IPS-18a (cell line): ENCODE measurements around the gene ANKRD44.

ENCODE experiments used
- H3K27ac ChIP-seq: one replicate; pipeline ENCODE4 v1.5.1; 2013; ENCODE audit warnings: low read length
- H3K27me3 ChIP-seq: one replicate; pipeline ENCODE4 v1.6.1; 2013; ENCODE audit warnings: mild to moderate bottlenecking, low read length; ENCODE audit not compliant: control insufficient read depth, insufficient read depth
- H3K36me3 ChIP-seq: one replicate; pipeline ENCODE4 v1.6.1; 2013; ENCODE audit warnings: low read depth, low read length; ENCODE audit not compliant: control insufficient read depth
- H3K4me1 ChIP-seq: one replicate; pipeline ENCODE4 v1.6.1; 2013; ENCODE audit warnings: low read depth, low read length; ENCODE audit not compliant: control insufficient read depth
- H3K4me3 ChIP-seq: one replicate; pipeline ENCODE4 v1.5.1; 2013; ENCODE audit warnings: low read length
- H3K9ac ChIP-seq: one replicate; pipeline ENCODE4 v1.6.1; 2013; ENCODE audit warnings: mild to moderate bottlenecking, low read length, moderate library complexity
- H3K9me3 ChIP-seq: one replicate; pipeline ENCODE4 v1.6.1; 2013; ENCODE audit warnings: low read depth, low read length; ENCODE audit not compliant: control insufficient read depth

ANKRD44 gene

GRCh38 chr2:197196541-197197180 is 113.9 kb downstream of the ANKRD44 start:
- no peaks in the 10 kb centered on the region for H3K27me3 ChIP-seq
- no peaks in the 10 kb centered on the region for H3K4me1 ChIP-seq
- H3K9me3 ChIP-seq: no peaks in the 10 kb centered on the region
- no peak overlapping the region for H3K4me3 ChIP-seq
- no peak overlapping the region for H3K27ac ChIP-seq
- no peaks in the 10 kb centered on the region for H3K36me3 ChIP-seq
- no peak overlapping the region for H3K9ac ChIP-seq

GRCh38 chr2:197195518-197195917 is 115.1 kb downstream of the ANKRD44 start:
- no peak overlapping the region for H3K4me3 ChIP-seq
- H3K4me1 ChIP-seq: no peaks in the 10 kb centered on the region
- no peaks in the 10 kb centered on the region for H3K36me3 ChIP-seq
- no peak overlapping the region for H3K9ac ChIP-seq
- H3K27me3 ChIP-seq: no peaks in the 10 kb centered on the region
- no peaks in the 10 kb centered on the region for H3K9me3 ChIP-seq
- no peak overlapping the region for H3K27ac ChIP-seq

- Histone ChIP-seq H3K9me3 (no peaks in the 10 kb centered on the region), H3K36me3 (no peaks in the 10 kb centered on the region), H3K27me3 (no peaks in the 10 kb centered on the region), H3K9ac (no peak overlapping the region), H3K4me3 (no peak overlapping the region), H3K4me1 (no peaks in the 10 kb centered on the region), H3K27ac (no peak overlapping the region)
These were observed 118.6 kb downstream of the ANKRD44 start for GRCh38 chr2:197191940-197192322.

- H3K27ac ChIP-seq: no peak overlapping the region
- H3K9me3 ChIP-seq: no peaks in the 10 kb centered on the region
- H3K36me3 ChIP-seq: no peaks in the 10 kb centered on the region
- H3K4me1 ChIP-seq: no peaks in the 10 kb centered on the region
- H3K4me3 ChIP-seq: no peak overlapping the region
- no peak overlapping the region for H3K9ac ChIP-seq
- no peaks in the 10 kb centered on the region for H3K27me3 ChIP-seq
These were observed 119.2 kb downstream of the ANKRD44 start for GRCh38 chr2:197191177-197191939.

GRCh38 chr2:197190100-197190432 is 120.5 kb downstream of the ANKRD44 start:
- no peaks in the 10 kb centered on the region for H3K9me3 ChIP-seq
- no peak overlapping the region for H3K27ac ChIP-seq
- H3K27me3 ChIP-seq: no peaks in the 10 kb centered on the region
- no peaks in the 10 kb centered on the region for H3K4me1 ChIP-seq
- H3K36me3 ChIP-seq: no peaks in the 10 kb centered on the region
- no peak overlapping the region for H3K4me3 ChIP-seq
- H3K9ac ChIP-seq: no peak overlapping the region

GRCh38 chr2:197189426-197190099 is 121.0 kb downstream of the ANKRD44 start:
- no peak overlapping the region for H3K4me3 ChIP-seq
- H3K9me3 ChIP-seq: no peaks in the 10 kb centered on the region
- no peak overlapping the region for H3K27ac ChIP-seq
- H3K9ac ChIP-seq: no peak overlapping the region
- no peaks in the 10 kb centered on the region for H3K4me1 ChIP-seq
- no peaks in the 10 kb centered on the region for H3K27me3 ChIP-seq
- H3K36me3 ChIP-seq: no peaks in the 10 kb centered on the region

- H3K27ac ChIP-seq: no peak overlapping the region
- no peaks in the 10 kb centered on the region for H3K9me3 ChIP-seq
- no peaks in the 10 kb centered on the region for H3K27me3 ChIP-seq
- no peaks in the 10 kb centered on the region for H3K36me3 ChIP-seq
- H3K4me3 ChIP-seq: no peak overlapping the region
- H3K4me1 ChIP-seq: no peaks in the 10 kb centered on the region
- H3K9ac ChIP-seq: no peak overlapping the region
These were observed 124.9 kb downstream of the ANKRD44 start for GRCh38 chr2:197185676-197186075.

GRCh38 chr2:197184959-197185586 is 125.5 kb downstream of the ANKRD44 start:
- H3K27ac ChIP-seq: no peak overlapping the region
- H3K27me3 ChIP-seq: no peaks in the 10 kb centered on the region

GRCh38 chr2:197183355-197183754 is 127.2 kb downstream of the ANKRD44 start:
- Histone ChIP-seq H3K9ac (no peak overlapping the region), H3K9me3 (no peaks in the 10 kb centered on the region), H3K27ac (no peak overlapping the region), H3K27me3 (no peaks in the 10 kb centered on the region), H3K4me1 (no peaks in the 10 kb centered on the region), H3K36me3 (no peaks in the 10 kb centered on the region), H3K4me3 (no peak overlapping the region)

More at GRCh38 chr2:197184959-197185586, 125.5 kb downstream of the ANKRD44 start:
- Histone ChIP-seq H3K4me1 (no peaks in the 10 kb centered on the region), H3K36me3 (no peaks in the 10 kb centered on the region), H3K4me3 (no peak overlapping the region), H3K9me3 (no peaks in the 10 kb centered on the region), H3K9ac (no peak overlapping the region)

- Histone ChIP-seq H3K4me1 (no peaks in the 10 kb centered on the region), H3K36me3 (no peaks in the 10 kb centered on the region), H3K27me3 (no peaks in the 10 kb centered on the region), H3K4me3 (no peak overlapping the region), H3K27ac (no peak overlapping the region), H3K9me3 (no peaks in the 10 kb centered on the region), H3K9ac (no peak overlapping the region)
These were observed 127.9 kb downstream of the ANKRD44 start for GRCh38 chr2:197182668-197183067.

GRCh38 chr2:197181491-197181890 is 129.1 kb downstream of the ANKRD44 start:
- H3K36me3 ChIP-seq: no peaks in the 10 kb centered on the region
- no peak overlapping the region for H3K9ac ChIP-seq
- H3K9me3 ChIP-seq: no peaks in the 10 kb centered on the region
- no peaks in the 10 kb centered on the region for H3K4me1 ChIP-seq
- no peaks in the 10 kb centered on the region for H3K27me3 ChIP-seq
- H3K27ac ChIP-seq: no peak overlapping the region
- H3K4me3 ChIP-seq: no peak overlapping the region
